ENCODE results near the gene CRYGS.

DNA sequence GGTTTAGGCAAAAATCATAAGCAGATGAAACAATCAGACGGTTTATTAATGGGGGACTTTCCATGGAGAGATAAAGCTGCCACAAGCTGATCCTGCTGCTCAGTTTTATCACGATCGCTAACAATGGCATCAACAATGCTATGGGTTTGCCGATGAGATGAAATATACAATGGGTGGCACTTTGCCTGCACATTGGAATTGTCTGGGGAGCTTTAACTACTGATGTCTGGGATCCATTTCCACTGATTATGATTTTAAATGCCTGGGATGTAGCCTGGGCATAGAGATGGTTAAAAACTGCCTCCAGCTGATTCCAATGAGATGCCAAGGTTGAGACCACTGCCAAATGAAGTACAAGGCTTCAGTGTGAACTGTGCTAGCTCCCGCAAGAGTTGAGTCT lies 30.8 kb downstream of the CRYGS start:
- TF ChIP-seq CTCF (IDR thresholded peaks at IDR 0.05), result no peak
- no peak for TF ChIP-seq POLR2A (IDR thresholded peaks at IDR 0.05)
